NOMO-1 (cell line): ENCODE results near the gene AKR1B1.

ENCODE experiments used
- DNase-seq, 2 experiments: peaks; one replicate each; lab custom pipeline; 2025; ENCODE audit not compliant: unreplicated experiment in 2 of 2; lab: John Stamatoyannopoulos, UW

Gene AKR1B1

GRCh38 chr7:134470864-134471263 is 12.0 kb upstream of the AKR1B1 start:
- DNase-seq = no peak

- DNase-seq = no peak
These were observed 10.7 kb upstream of the AKR1B1 start for GRCh38 chr7:134469622-134470021.

GRCh38 chr7:134468475-134468874 is 9.6 kb upstream of the AKR1B1 start:
- no peak for DNase-seq

GRCh38 chr7:134468054-134468453 is 9.2 kb upstream of the AKR1B1 start:
- DNase-seq = no peak

- DNase-seq = no peak
These were observed 6.6 kb upstream of the AKR1B1 start for GRCh38 chr7:134465491-134465890.

GRCh38 chr7:134464496-134464895 is 5.6 kb upstream of the AKR1B1 start:
- no peak for DNase-seq

GRCh38 chr7:134463751-134464150 is 4.9 kb upstream of the AKR1B1 start:
- no peak for DNase-seq

- no peak for DNase-seq
These were observed 3.5 kb upstream of the AKR1B1 start for GRCh38 chr7:134462337-134462925.

- DNase-seq = no peak
These were observed 3.0 kb upstream of the AKR1B1 start for GRCh38 chr7:134461916-134462315.

- DNase-seq = no peak
These were observed 1.1 kb upstream of the AKR1B1 start for GRCh38 chr7:134459981-134460380.

- DNase-seq = no peak
These were observed 527 bp downstream of the AKR1B1 start for GRCh38 chr7:134458341-134458805.

GRCh38 chr7:134457210-134457609 is 1.7 kb downstream of the AKR1B1 start:
- no peak for DNase-seq

- DNase-seq = peak in 1 of 2 experiments; percentile 26
These were observed 4.6 kb downstream of the AKR1B1 start for GRCh38 chr7:134454277-134454676.

GRCh38 chr7:134453518-134453917 is 5.4 kb downstream of the AKR1B1 start:
- DNase-seq = no peak

GRCh38 chr7:134452991-134453473 is 5.9 kb downstream of the AKR1B1 start:
- no peak for DNase-seq

GRCh38 chr7:134452419-134452838 is 6.5 kb downstream of the AKR1B1 start:
- DNase-seq = no peak

- no peak for DNase-seq
These were observed 7.2 kb downstream of the AKR1B1 start for GRCh38 chr7:134451656-134452055.

GRCh38 chr7:134450294-134451000 is 8.5 kb downstream of the AKR1B1 start:
- no peak for DNase-seq

- no peak for DNase-seq
These were observed 9.2 kb downstream of the AKR1B1 start for GRCh38 chr7:134449680-134450079.

GRCh38 chr7:134448356-134449229 is 10.3 kb downstream of the AKR1B1 start:
- DNase-seq = no peak

GRCh38 chr7:134447383-134447782 is 11.5 kb downstream of the AKR1B1 start:
- no peak for DNase-seq
